Fibroblast of skin of right quadriceps (primary cell): Measurements from ENCODE around the gene DSE.

Experiments
- DNase-seq: peaks from one replicate; pipeline ENCODE4 v3.0.0-alpha.2; 2013

The DSE gene

DNA sequence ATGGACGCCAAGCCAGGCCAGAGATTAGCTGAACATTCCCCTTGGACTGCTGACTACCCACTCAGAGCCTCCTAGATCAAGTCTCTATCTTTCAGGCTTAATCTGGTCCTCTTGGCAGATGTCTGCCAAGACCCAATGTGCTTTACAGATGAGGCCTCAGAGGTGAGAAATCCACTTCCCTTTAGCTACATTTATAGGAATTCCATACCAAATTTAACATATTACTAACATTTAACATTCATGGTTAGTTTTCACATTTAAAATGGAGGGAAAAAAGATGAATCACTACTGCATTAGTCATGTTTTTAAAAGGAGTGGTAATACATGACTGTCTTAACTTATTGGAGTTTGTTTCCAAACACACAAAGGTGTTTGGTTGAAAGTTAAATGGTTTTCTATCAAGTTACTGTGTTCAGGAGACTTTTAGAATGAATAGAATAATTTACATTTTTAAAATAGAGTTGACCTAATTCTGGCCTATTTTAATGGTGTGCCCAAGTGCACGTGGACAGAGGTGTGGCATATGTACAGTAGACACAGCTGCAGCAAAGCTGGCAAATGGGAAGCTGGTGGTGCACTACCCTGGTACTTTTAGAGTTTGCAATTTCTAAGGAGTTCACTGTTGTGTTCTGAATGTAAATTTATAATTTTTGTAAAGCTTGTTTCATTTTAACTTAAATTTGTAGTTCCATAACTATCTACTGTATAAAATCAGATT, 48.5 kb downstream of the DSE start:
- peak; percentile 50 for DNase-seq

DNA sequence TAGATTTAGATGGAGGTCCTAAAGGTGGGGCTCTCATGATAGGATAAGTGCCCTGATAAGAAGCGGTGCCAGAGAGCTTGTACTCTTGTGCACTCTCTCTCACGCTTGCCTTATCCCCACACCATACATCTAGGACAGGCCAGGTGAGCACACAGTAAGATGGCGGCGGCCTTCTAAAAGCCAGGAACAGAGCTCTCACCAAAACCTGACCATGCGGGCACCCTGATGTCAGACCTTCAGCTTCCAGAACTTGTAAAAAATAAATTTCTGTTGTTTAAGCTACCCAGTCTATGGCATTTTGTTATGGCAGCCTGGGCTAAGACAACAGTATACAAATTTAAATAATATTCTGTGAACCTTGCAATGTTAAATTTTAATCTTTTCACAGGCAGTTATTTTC, 49.6 kb downstream of the DSE start:
- no peak for DNase-seq

DNA sequence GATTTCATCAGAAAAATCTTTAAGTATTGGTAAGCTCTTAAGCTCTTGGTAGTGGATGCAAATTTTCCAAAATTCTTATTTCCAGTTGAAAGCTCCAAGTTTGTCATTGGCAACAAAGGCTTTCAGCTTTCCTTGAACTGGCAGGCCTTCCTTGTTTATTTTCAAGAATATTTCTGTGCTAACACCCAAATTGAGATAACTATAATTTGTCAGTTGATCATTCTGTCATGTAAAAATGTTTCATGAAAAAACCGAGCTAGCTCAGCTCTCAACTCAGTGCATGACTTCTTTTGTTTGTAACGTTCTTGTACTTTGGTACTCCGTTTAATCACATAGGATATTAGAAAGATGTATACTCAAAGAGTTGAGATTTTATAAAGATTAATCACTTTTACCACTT, 51.5 kb downstream of the DSE start:
- DNase-seq = no peak

GRCh38 chr6:116424001-116424400, 53.3 kb downstream of the DSE start:
- peak; percentile 49 for DNase-seq

GRCh38 chr6:116426551-116426950, 55.8 kb downstream of the DSE start:
- DNase-seq = no peak

- no peak for DNase-seq
Observed at GRCh38 chr6:116429111-116429510, 58.4 kb downstream of the DSE start.

DNA sequence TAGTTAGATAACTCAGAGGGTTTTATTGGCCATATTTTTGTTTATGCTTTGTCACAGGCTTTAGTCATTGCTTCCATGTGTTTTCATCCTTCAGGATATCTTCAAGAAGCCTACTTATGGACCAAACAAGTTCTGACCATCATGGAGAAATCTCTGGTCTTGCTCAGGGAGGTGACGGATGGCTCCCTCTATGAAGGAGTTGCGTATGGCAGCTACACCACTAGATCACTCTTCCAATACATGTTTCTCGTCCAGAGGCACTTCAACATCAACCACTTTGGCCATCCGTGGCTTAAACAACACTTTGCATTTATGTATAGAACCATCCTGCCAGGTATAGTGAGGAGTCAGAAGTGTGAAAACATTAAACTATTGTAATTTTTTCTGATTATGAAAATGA, 60.1 kb downstream of the DSE start:
- no peak for DNase-seq

DNA sequence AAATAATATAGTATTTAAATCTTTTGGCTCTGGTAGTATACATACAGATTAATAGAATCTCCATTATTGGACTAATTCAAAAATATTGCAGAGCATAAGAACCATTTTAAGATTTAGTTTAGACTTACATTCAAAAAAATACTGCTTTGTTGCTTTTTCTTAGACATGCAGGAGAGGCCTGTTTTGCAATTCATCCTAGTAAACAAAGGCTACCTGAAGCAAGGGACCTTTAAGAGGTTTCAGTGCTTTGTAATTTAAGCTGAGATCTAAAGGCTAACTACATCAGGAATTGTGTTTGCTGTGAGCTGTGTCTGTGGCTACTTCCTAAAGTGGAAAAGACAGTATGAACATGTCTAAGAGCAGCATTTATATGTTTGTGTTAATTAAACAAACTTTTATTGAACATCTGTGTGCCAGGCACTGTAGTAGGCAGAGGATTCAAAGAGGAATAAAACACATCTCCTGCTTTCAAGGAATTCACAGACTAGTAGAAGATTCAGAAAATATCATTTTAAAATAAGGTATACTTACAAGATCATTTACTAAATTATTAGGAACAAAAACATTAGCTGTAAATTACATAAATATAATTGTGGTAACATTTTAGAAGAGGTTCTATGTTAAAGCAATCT, 61.3 kb downstream of the DSE start:
- no peak for DNase-seq

GRCh38 chr6:116433206-116433712, 62.5 kb downstream of the DSE start:
- DNase-seq = no peak

- DNase-seq = no peak
Observed at GRCh38 chr6:116434056-116434725, 63.4 kb downstream of the DSE start.

DNA sequence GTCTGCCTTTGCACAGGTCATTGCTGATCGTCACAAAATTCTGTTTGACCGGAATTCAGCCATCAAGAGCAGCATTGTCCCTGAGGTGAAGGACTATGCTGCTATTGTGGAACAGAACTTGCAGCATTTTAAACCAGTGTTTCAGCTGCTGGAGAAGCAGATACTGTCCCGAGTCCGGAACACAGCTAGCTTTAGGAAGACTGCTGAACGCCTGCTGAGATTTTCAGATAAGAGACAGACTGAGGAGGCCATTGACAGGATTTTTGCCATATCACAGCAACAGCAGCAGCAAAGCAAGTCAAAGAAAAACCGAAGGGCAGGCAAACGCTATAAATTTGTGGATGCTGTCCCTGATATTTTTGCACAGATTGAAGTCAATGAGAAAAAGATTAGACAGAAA, 65.8 kb downstream of the DSE start:
- DNase-seq = no peak

DNA sequence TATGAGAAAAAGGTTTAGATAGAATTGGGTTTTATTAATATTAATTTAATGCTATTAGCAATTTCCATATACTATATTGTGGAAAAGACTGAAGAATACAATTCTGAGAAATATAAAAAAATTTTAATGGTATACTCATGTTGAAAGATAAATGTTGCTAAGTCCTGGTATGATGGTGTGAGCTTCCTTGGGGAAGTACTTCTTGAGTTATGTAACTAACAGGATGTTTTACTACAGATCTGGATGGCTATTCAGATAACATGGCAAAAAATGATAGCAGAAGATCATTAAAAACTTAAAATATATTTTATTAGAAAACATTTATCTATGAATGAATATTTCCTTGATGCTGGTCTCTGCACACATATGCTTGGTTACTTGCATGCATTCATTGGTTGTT, 66.9 kb downstream of the DSE start:
- DNase-seq = no peak

GRCh38 chr6:116438590-116439448, 68.1 kb downstream of the DSE start:
- DNase-seq = peak; percentile 17

- DNase-seq = peak; percentile 63
Observed at GRCh38 chr6:116439522-116440051, 68.8 kb downstream of the DSE start.

- peak; percentile 10 for DNase-seq
Observed at GRCh38 chr6:116443105-116443504, 72.4 kb downstream of the DSE start.

DNA sequence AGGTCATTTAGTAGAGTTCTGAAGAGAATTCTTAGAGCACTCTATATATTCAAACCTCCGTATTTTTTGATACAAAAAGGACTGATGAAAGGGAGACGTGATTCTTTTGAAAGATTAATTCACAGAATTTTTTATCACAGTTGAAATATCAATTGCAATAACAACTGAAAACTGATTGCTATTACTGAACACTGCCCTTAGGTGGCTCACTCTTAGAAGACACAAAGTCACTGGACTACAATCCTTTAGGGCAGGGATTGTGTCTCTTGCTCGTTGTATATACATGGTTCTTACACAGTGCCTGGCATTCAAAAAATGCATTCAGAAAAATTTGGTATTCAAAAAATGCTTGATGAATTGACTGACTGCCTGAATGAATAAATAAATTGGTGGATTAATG, 73.3 kb downstream of the DSE start:
- peak; percentile 49 for DNase-seq

- no peak for DNase-seq
Observed at GRCh38 chr6:116444575-116444974, 73.8 kb downstream of the DSE start.

GRCh38 chr6:116445102-116445501, 74.4 kb downstream of the DSE start:
- no peak for DNase-seq

DNA sequence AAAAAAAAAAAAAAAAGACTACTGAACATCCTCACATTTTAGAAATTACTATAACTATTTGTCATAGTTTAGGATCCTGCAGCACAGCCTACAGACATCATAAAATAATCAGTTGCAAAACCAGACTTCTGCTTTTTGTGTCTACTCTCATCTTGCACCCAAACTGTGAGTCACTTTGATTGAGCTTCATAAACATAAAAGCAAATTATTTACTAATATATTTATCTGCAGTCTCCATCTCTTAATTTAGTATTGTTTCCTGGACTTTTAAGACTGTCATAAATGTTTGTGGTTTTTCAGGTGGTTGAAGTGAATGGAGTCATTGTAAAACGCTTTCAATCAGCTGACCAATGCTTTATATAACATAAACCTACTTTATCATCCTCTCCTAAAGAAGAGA, 75.7 kb downstream of the DSE start:
- DNase-seq = peak; percentile 66

DNA sequence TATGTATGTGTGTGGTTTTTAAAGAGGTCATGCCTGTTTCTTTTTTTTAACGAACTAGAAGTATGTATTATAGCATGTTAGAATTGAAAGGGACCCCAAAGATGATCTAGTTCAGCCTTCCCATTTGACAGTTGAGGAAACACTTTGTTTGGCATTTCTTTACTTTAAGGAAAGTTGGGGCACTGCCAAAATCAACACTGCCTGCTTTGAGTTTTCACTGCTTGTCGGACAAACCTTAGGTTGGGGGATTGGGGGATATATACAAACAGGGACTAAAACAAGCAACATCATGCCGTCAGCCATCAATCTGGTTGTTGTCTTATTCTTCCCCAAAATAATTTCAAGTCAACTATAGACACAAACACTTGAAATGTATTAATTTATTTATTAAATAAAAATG, 76.3 kb downstream of the DSE start:
- no peak for DNase-seq

DNA sequence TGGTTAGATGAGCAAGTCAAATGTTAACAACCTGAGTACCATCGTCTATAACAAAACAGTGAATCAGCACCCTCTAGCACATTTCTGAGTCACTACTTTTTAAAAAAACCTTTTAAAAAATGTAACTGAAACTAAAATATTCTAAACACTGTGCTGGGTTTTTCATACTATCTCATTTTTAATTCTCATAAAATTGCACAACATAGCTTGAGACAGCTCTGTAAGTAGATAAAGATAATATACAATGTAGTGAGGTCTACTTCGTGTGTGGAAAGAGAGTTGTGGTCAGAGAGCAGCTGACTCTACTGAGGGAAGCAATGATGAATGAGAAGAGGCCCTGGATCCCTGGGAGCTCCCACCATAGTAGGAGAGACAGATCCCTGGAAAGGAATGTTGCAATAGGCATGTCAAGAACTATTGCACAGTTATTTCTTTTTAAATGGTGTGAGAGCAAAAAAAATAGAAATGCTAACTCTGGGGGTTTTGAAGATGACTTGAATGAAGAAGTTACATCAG, 76.8 kb downstream of the DSE start:
- DNase-seq = peak; percentile 98

DNA sequence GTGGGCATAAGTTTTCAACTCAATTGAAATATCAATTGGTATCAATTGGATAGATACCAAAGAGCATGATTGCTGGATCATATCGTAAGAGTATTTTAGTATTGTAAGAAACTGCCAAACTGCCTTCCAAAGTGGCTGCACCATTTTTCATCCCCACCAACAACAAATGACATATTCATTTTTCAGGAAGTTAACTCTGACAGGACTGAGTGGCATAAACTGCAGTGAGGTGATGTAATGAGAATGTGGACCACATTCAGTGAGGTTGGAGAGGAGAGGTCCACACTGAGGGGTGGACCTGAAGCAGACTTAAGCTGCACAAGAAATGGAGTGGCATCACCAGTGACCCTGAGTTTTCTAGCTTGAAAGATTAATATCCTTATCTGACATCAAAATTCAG, 78.8 kb downstream of the DSE start:
- no peak for DNase-seq
